Measurements from ENCODE around the gene SOX2.

GRCh38 chr3:181689546-181689945, 22.2 kb upstream of the SOX2 start:
- no peak for TF ChIP-seq CTCF (IDR thresholded peaks at IDR 0.05; ENCODE audit: insufficient read depth, low read length, poor library complexity, severe bottlenecking)
- TF ChIP-seq EZH2phosphoT487 (conservative IDR thresholded peaks at IDR 0.05; ENCODE audit: low read length) = no peak

Data from SU-DHL-6 (cell line).